Activated CD4-positive, alpha-beta T cell treated with anti-CD3 and anti-CD28 coated beads, Interleukin-2, amount 10 ng/mL, durations not matched to agents 7 days and 5 days (primary cell): ENCODE results near the gene ANGEL2. TPM values are rescaled to one million over a fixed set of nuclear protein-coding genes. Genes with fewer than 3 reads are reported as not detected.
"Not testable (repeated sequence)": the region's sequence is repeated elsewhere in the genome, so short reads cannot be mapped to it uniquely, and the experiment has no call there.

ENCODE experiments used
- CTCF ChIA-PET: fragments of 350-600 bp; sonication (Branson Sonifier 250); formaldehyde crosslinking; loops from one replicate; lab custom pipeline; 2021; ENCODE audit warnings: antibody characterized with exemption; lab: Charles Lee
- POLR2A ChIA-PET: fragments of 350-600 bp; sonication (Branson Sonifier 250); formaldehyde crosslinking; loops from one replicate; lab custom pipeline; 2021; ENCODE audit warnings: antibody characterized with exemption; lab: Charles Lee
- DNase-seq: peaks from one replicate; pipeline ENCODE4 v3.0.0-alpha.2; 2020
- H3K27ac Mint-ChIP-seq: one replicate; pipeline ENCODE4 v1.8.0; 2021; ENCODE audit warnings: mild to moderate bottlenecking, moderate library complexity, mixed read lengths
- H3K27me3 Mint-ChIP-seq: one replicate; pipeline ENCODE4 v1.8.0; 2021; ENCODE audit warnings: mixed read lengths
- H3K36me3 Mint-ChIP-seq: one replicate; pipeline ENCODE4 v1.8.0; 2021; ENCODE audit warnings: low read depth, mixed read lengths
- H3K4me1 Mint-ChIP-seq: one replicate; pipeline ENCODE4 v1.8.0; 2021; ENCODE audit warnings: mixed read lengths
- H3K4me3 Mint-ChIP-seq: one replicate; pipeline ENCODE4 v1.8.0; 2021; ENCODE audit warnings: mild to moderate bottlenecking, moderate library complexity, mixed read lengths
- H3K9me3 Mint-ChIP-seq: one replicate; pipeline ENCODE4 v1.8.0; 2021; ENCODE audit warnings: mixed read lengths
- total RNA-seq, 2 experiments: library from RNA; stranded (reverse); gene quantifications; one replicate each; pipeline ENCODE4 v1.2.3, GENCODE V29; 2021

Gene ANGEL2
- total RNA-seq, 2 experiments from 2014 or later, result 51.8 to 57.7 TPM

- CTCF ChIA-PET, result interaction anchor here (0.9 to 1.4 kb wide), 3 partner anchors 11 to 32 kb away, joined by 3 read pairs; no protein-coding TSS in a partner anchor
- peak overlapping the region; percentile 86 for H3K4me3 Mint-ChIP-seq
- POLR2A ChIA-PET, result no interaction called here
Observed at GRCh38 chr1:213050745-213051126, 35.1 kb upstream of the ANGEL2 start.

GRCh38 chr1:213049232-213049631 lies 33.6 kb upstream of the ANGEL2 start:
- H3K9me3 Mint-ChIP-seq, result peaks cover 11% of the 10 kb centered on the region
- H3K4me3 Mint-ChIP-seq, result no peak overlapping the region
- peaks cover 5% of the 10 kb centered on the region for H3K27me3 Mint-ChIP-seq
- no peak overlapping the region for H3K27ac Mint-ChIP-seq
- peaks cover 11% of the 10 kb centered on the region for H3K36me3 Mint-ChIP-seq
- H3K4me1 Mint-ChIP-seq, result peaks cover 24% of the 10 kb centered on the region
- ChIA-PET CTCF (no interaction called here), POLR2A (no interaction called here)
- no peak for DNase-seq

More at GRCh38 chr1:213050745-213051126, 35.1 kb upstream of the ANGEL2 start:
- peaks cover 14% of the 10 kb centered on the region for H3K36me3 Mint-ChIP-seq
- H3K9me3 Mint-ChIP-seq, result peaks cover 11% of the 10 kb centered on the region
- peaks cover 5% of the 10 kb centered on the region for H3K27me3 Mint-ChIP-seq
- peak overlapping the region; percentile 93 for H3K27ac Mint-ChIP-seq
- peaks cover 28% of the 10 kb centered on the region for H3K4me1 Mint-ChIP-seq
- no peak for DNase-seq

GRCh38 chr1:213045321-213046226 lies 29.9 kb upstream of the ANGEL2 start:
- H3K27ac Mint-ChIP-seq, DNase-seq, H3K27me3 Mint-ChIP-seq, H3K9me3 Mint-ChIP-seq, H3K36me3 Mint-ChIP-seq, H3K4me3 Mint-ChIP-seq, POLR2A ChIA-PET: not testable (repeated sequence)
- peaks cover 15% of the 10 kb centered on the region for H3K4me1 Mint-ChIP-seq
- CTCF ChIA-PET, result interaction anchor here (1.3 to 1.5 kb wide), 2 partner anchors 9 to 11 kb away, joined by 3 to 4 read pairs; no protein-coding TSS in a partner anchor

- Mint-ChIP-seq H3K27ac (no peak overlapping the region), H3K4me3 (no peak overlapping the region), H3K9me3 (no peaks in the 10 kb centered on the region), H3K4me1 (peaks cover 9% of the 10 kb centered on the region), H3K27me3 (peaks cover 15% of the 10 kb centered on the region), H3K36me3 (no peaks in the 10 kb centered on the region)
- POLR2A ChIA-PET, result no interaction called here
- no peak for DNase-seq
- CTCF ChIA-PET, result no interaction called here
Observed at GRCh38 chr1:213041443-213041842, 25.8 kb upstream of the ANGEL2 start.

GRCh38 chr1:213035573-213035972 lies 19.9 kb upstream of the ANGEL2 start:
- H3K4me1 Mint-ChIP-seq, result no peaks in the 10 kb centered on the region
- no peaks in the 10 kb centered on the region for H3K9me3 Mint-ChIP-seq
- H3K27ac Mint-ChIP-seq, result no peak overlapping the region
- no peaks in the 10 kb centered on the region for H3K36me3 Mint-ChIP-seq
- POLR2A ChIA-PET, result no interaction called here
- CTCF ChIA-PET, result interaction anchor here (0.6 to 1.6 kb wide), 3 partner anchors 11 to 50 kb away, joined by 3 to 4 read pairs (median 4); no protein-coding TSS in a partner anchor
- peaks cover 44% of the 10 kb centered on the region for H3K27me3 Mint-ChIP-seq
- H3K4me3 Mint-ChIP-seq, result no peak overlapping the region
- no peak for DNase-seq

GRCh38 chr1:213034713-213035112 lies 19.0 kb upstream of the ANGEL2 start:
- H3K27ac Mint-ChIP-seq, result no peak overlapping the region
- POLR2A ChIA-PET, result no interaction called here
- H3K9me3 Mint-ChIP-seq, result no peaks in the 10 kb centered on the region
- no peak overlapping the region for H3K4me3 Mint-ChIP-seq
- H3K27me3 Mint-ChIP-seq, result peaks cover 49% of the 10 kb centered on the region
- no peaks in the 10 kb centered on the region for H3K4me1 Mint-ChIP-seq
- CTCF ChIA-PET, result interaction anchor here (0.6 kb wide), 1 partner anchor 36 kb away, joined by 4 read pairs; no protein-coding TSS in a partner anchor
- H3K36me3 Mint-ChIP-seq, result no peaks in the 10 kb centered on the region
- DNase-seq, result no peak

GRCh38 chr1:213032651-213033050 lies 17.0 kb upstream of the ANGEL2 start:
- H3K9me3 Mint-ChIP-seq, result no peaks in the 10 kb centered on the region
- POLR2A ChIA-PET, result no interaction called here
- no peaks in the 10 kb centered on the region for H3K4me1 Mint-ChIP-seq
- no peaks in the 10 kb centered on the region for H3K36me3 Mint-ChIP-seq
- peaks cover 59% of the 10 kb centered on the region for H3K27me3 Mint-ChIP-seq
- H3K4me3 Mint-ChIP-seq, result no peak overlapping the region
- DNase-seq, result no peak
- H3K27ac Mint-ChIP-seq, result no peak overlapping the region
- CTCF ChIA-PET, result interaction anchor here (0.6 kb wide), 1 partner anchor 1508 kb away, joined by 4 read pairs; no protein-coding TSS in a partner anchor

GRCh38 chr1:213027024-213027423 lies 11.4 kb upstream of the ANGEL2 start:
- H3K9me3 Mint-ChIP-seq, DNase-seq, H3K4me1 Mint-ChIP-seq, H3K4me3 Mint-ChIP-seq, H3K27ac Mint-ChIP-seq, H3K36me3 Mint-ChIP-seq, POLR2A ChIA-PET, CTCF ChIA-PET: not testable (repeated sequence)
- peaks cover 72% of the 10 kb centered on the region for H3K27me3 Mint-ChIP-seq

GRCh38 chr1:213020016-213020415 lies 4.3 kb upstream of the ANGEL2 start:
- ChIA-PET POLR2A (no interaction called here), CTCF (interaction anchor here (1.0 to 1.8 kb wide), 2 partner anchors 9 to 23 kb away, joined by 3 to 5 read pairs; no protein-coding TSS in a partner anchor)
- no peak for DNase-seq
- H3K27me3 Mint-ChIP-seq, result peaks cover 18% of the 10 kb centered on the region
- H3K36me3 Mint-ChIP-seq, result no peaks in the 10 kb centered on the region
- no peak overlapping the region for H3K27ac Mint-ChIP-seq
- H3K9me3 Mint-ChIP-seq, result no peaks in the 10 kb centered on the region
- H3K4me1 Mint-ChIP-seq, result peaks cover 3% of the 10 kb centered on the region
- H3K4me3 Mint-ChIP-seq, result no peak overlapping the region

- POLR2A ChIA-PET, result no interaction called here
Observed at GRCh38 chr1:213019450-213019849, 3.8 kb upstream of the ANGEL2 start.

GRCh38 chr1:213017447-213018273 lies 2.0 kb upstream of the ANGEL2 start:
- peaks cover 13% of the 10 kb centered on the region for H3K36me3 Mint-ChIP-seq
- no peaks in the 10 kb centered on the region for H3K9me3 Mint-ChIP-seq
- peaks cover 7% of the 10 kb centered on the region for H3K27me3 Mint-ChIP-seq
- no peak for DNase-seq
- H3K4me1 Mint-ChIP-seq, result peaks cover 22% of the 10 kb centered on the region
- ChIA-PET CTCF (interaction anchor here (0.5 to 1.3 kb wide), 3 partner anchors 8 to 270 kb away, joined by 3 to 5 read pairs (median 4); no protein-coding TSS in a partner anchor), POLR2A (interaction anchor here (0.6 kb wide), 1 partner anchor 205 kb away, joined by 3 read pairs; no protein-coding TSS in a partner anchor)
- H3K4me3 Mint-ChIP-seq, result no peak overlapping the region
- no peak overlapping the region for H3K27ac Mint-ChIP-seq

More at GRCh38 chr1:213019450-213019849, 3.8 kb upstream of the ANGEL2 start:
- Mint-ChIP-seq H3K27ac (no peak overlapping the region), H3K36me3 (no peaks in the 10 kb centered on the region), H3K27me3 (peaks cover 15% of the 10 kb centered on the region), H3K4me3 (no peak overlapping the region), H3K9me3 (no peaks in the 10 kb centered on the region), H3K4me1 (peaks cover 7% of the 10 kb centered on the region)
- DNase-seq, result no peak
- CTCF ChIA-PET, result interaction anchor here (1.0 to 1.8 kb wide), 2 partner anchors 8 to 23 kb away, joined by 3 to 5 read pairs; no protein-coding TSS in a partner anchor

GRCh38 chr1:213014642-213015041 lies 1.0 kb downstream of the ANGEL2 start:
- no peaks in the 10 kb centered on the region for H3K9me3 Mint-ChIP-seq
- peak overlapping the region; percentile 99 for H3K4me3 Mint-ChIP-seq
- H3K36me3 Mint-ChIP-seq, result peaks cover 29% of the 10 kb centered on the region
- no peak for DNase-seq
- H3K27ac Mint-ChIP-seq, result peak overlapping the region; percentile 100
- ChIA-PET POLR2A (no interaction called here), CTCF (interaction anchor here (1.0 to 1.4 kb wide), 2 partner anchors 10 to 12 kb away, joined by 3 read pairs; no protein-coding TSS in a partner anchor)
- H3K4me1 Mint-ChIP-seq, result peaks cover 36% of the 10 kb centered on the region
- no peaks in the 10 kb centered on the region for H3K27me3 Mint-ChIP-seq
